Esophagus muscularis mucosa (tissue), 4 donors: Measurements from ENCODE around the gene RTN4IP1. TPM values are rescaled to one million over a fixed set of nuclear protein-coding genes. Genes with fewer than 3 reads are reported as not detected.
"Not testable (repeated sequence)": the region's sequence is repeated elsewhere in the genome, so short reads cannot be mapped to it uniquely, and the experiment has no call there.

Experiments used
- DNase-seq: peaks from one replicate; pipeline ENCODE4 v3.0.0-alpha.2; 2017; ENCODE audit errors: extremely low spot score
- H3K27ac ChIP-seq, 4 donors: fragments of 200-600 bp; sonication (generic); replicated peaks in 1 of 4; 1 replicate in 3 of 4; 2 replicates in 1 of 4; pipeline ENCODE4 v1.5.1; 2016 to 2019; ENCODE audit warnings: mild to moderate bottlenecking in 1 of 4
- H3K27me3 ChIP-seq, 4 donors: fragments of 200-600 bp; sonication (generic); one replicate each; pipeline versions ENCODE4 v1.5.1 to v1.6.0; 2016 to 2019
- H3K36me3 ChIP-seq, 4 donors: fragments of 200-600 bp; sonication (generic); one replicate each; pipeline ENCODE4 v1.5.1; 2016 to 2019
- H3K4me1 ChIP-seq, 4 donors: fragments of 200-600 bp; sonication (generic); one replicate each; pipeline ENCODE4 v1.5.1; 2016 to 2019
- H3K4me3 ChIP-seq, 4 donors: fragments of 200-600 bp; sonication (generic); 1 replicate in 2 of 4; 2 replicates in 2 of 4; pipeline ENCODE4 v1.5.1; 2016 to 2019; ENCODE audit warnings: mild to moderate bottlenecking in 4 of 4, moderate library complexity in 1 of 4
- H3K9me3 ChIP-seq, 4 donors: fragments of 200-600 bp; sonication (generic); 1 replicate in 3 of 4; 2 replicates in 1 of 4; pipeline ENCODE4 v1.5.1; 2016 to 2019
- EP300 ChIP-seq: sonication (generic); formaldehyde crosslinking; IDR thresholded peaks from one replicate; pipeline ENCODE4 v1.6.1; 2017; ENCODE audit warnings: antibody characterized with exemption
- POLR2A ChIP-seq: fragments of 450-650 bp; IDR thresholded peaks from one replicate; pipeline ENCODE4 v1.6.1; 2017; ENCODE audit warnings: antibody characterized with exemption, moderate library complexity, mild to moderate bottlenecking, low read depth
- POLR2AphosphoS5 ChIP-seq, 2 donors: sonication (generic); formaldehyde crosslinking; IDR thresholded peaks; one replicate each; pipeline ENCODE4 v1.6.1; 2017; ENCODE audit warnings: antibody characterized with exemption in 2 of 2
- WGBS: methylation state at CpG from one replicate; pipeline ENCODE4 v1.1.5; 2018; 5-methylcytosine and 5-hydroxymethylcytosine counted together
- intact Hi-C: fragments of 100-400 bp; cut with DNase I; formaldehyde crosslinking; loops from one replicate; pipeline ENCODE4 v1.15.1; 2023
- total RNA-seq, 4 donors: library from RNA; depleted of rRNA; stranded (reverse); fragments of >200 nt; gene quantifications; one replicate each; pipeline versions ENCODE4 v1.1.0 to v1.2.1, GENCODE V29; 2016
- TF ChIP-seq, protein P1 (sequence below), 3 experiments: fragments of 200-600 bp in 2 of 3; fragments of 450-650 bp in 1 of 3; sonication (generic) in 2 of 3; IDR thresholded peaks; one replicate each; pipeline ENCODE4 v1.5.1; 2017 to 2019; ENCODE audit warnings: antibody characterized with exemption in 3 of 3, mild to moderate bottlenecking in 2 of 3, moderate library complexity in 1 of 3

RTN4IP1 gene
- total RNA-seq, 4 donors from 2014 or later = 2.3 to 6.2 (median 4.9) TPM

- peak; percentile 86 for DNase-seq
- intact Hi-C loops = no loop called here
- H3K4me3 ChIP-seq = no peak overlapping the region
Observed at GRCh38 chr6:106560996-106561685, 68.2 kb downstream of the RTN4IP1 start.

GRCh38 chr6:106559659-106560058 is 69.6 kb downstream of the RTN4IP1 start:
- intact Hi-C loops, H3K9me3 ChIP-seq, H3K27me3 ChIP-seq, H3K4me3 ChIP-seq, H3K27ac ChIP-seq, H3K4me1 ChIP-seq: not testable (repeated sequence)
- DNase-seq = peak; percentile 37
- 85% methylated on average over 5 of the region's 5 CpGs for WGBS
- H3K36me3 ChIP-seq = peaks cover 0 to 21% (median 6%) of the 10 kb centered on the region in 4 donors

More at GRCh38 chr6:106560996-106561685, 68.2 kb downstream of the RTN4IP1 start:
- no peak overlapping the region for H3K27ac ChIP-seq
- WGBS = 88% methylated on average over 7 of the region's 7 CpGs
- H3K36me3 ChIP-seq = peaks cover 0 to 21% (median 6%) of the 10 kb centered on the region in 4 donors
- no peaks in the 10 kb centered on the region for H3K4me1 ChIP-seq
- H3K9me3 ChIP-seq = no peaks in the 10 kb centered on the region
- TF ChIP-seq POLR2AphosphoS5 (IDR thresholded peaks at IDR 0.05) (no peak), POLR2A (no peak), EP300 (no peak)
- TF ChIP-seq, protein P1, sequence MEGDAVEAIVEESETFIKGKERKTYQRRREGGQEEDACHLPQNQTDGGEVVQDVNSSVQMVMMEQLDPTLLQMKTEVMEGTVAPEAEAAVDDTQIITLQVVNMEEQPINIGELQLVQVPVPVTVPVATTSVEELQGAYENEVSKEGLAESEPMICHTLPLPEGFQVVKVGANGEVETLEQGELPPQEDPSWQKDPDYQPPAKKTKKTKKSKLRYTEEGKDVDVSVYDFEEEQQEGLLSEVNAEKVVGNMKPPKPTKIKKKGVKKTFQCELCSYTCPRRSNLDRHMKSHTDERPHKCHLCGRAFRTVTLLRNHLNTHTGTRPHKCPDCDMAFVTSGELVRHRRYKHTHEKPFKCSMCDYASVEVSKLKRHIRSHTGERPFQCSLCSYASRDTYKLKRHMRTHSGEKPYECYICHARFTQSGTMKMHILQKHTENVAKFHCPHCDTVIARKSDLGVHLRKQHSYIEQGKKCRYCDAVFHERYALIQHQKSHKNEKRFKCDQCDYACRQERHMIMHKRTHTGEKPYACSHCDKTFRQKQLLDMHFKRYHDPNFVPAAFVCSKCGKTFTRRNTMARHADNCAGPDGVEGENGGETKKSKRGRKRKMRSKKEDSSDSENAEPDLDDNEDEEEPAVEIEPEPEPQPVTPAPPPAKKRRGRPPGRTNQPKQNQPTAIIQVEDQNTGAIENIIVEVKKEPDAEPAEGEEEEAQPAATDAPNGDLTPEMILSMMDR (IDR thresholded peaks at IDR 0.05) = no peak
- no peaks in the 10 kb centered on the region for H3K27me3 ChIP-seq

DNA sequence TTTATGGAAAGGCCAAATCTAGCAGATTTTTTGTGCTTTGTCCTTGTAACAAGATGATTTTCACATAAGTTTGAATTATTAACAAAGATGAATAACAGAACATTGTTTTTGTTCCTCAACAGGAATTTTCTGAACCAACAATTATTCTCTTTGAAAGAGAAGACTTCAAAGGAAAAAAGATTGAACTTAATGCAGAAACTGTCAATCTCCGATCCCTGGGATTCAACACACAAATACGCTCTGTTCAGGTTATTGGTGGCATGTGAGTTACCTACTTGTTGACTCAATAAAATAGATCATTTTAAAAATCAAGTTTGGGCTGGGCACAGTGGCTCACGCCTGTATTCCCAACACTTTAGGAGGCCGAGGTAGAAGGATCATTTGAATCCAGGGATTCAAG is 70.9 kb downstream of the RTN4IP1 start:
- WGBS = 97% methylated on average over 4 of the region's 4 CpGs

GRCh38 chr6:106557837-106558236 is 71.5 kb downstream of the RTN4IP1 start:
- intact Hi-C loops = no loop called here
- H3K27ac ChIP-seq = no peak overlapping the region
- no peaks in the 10 kb centered on the region for H3K27me3 ChIP-seq
- WGBS = 59% methylated on average over 2 of the region's 2 CpGs
- no peaks in the 10 kb centered on the region for H3K4me1 ChIP-seq
- H3K36me3 ChIP-seq = peaks cover 0 to 25% (median 13%) of the 10 kb centered on the region in 4 donors
- no peak for DNase-seq
- TF ChIP-seq EP300 (no peak), POLR2A (no peak), POLR2AphosphoS5 (IDR thresholded peaks at IDR 0.05) (no peak)
- TF ChIP-seq, protein P1 (IDR thresholded peaks at IDR 0.05) = no peak
- no peak overlapping the region for H3K4me3 ChIP-seq
- no peaks in the 10 kb centered on the region for H3K9me3 ChIP-seq

More for the DNA sequence above, 70.9 kb downstream of the RTN4IP1 start:
- Histone ChIP-seq H3K27me3 (no peaks in the 10 kb centered on the region), H3K36me3 (peaks cover 0 to 25% (median 13%) of the 10 kb centered on the region in 4 donors), H3K4me1 (no peaks in the 10 kb centered on the region), H3K9me3 (no peaks in the 10 kb centered on the region), H3K27ac (no peak overlapping the region), H3K4me3 (no peak overlapping the region)
- DNase-seq = peak; percentile 37
- TF ChIP-seq POLR2A = no peak
- TF ChIP-seq, protein P1 (IDR thresholded peaks at IDR 0.05) = no peak
- TF ChIP-seq POLR2AphosphoS5 (IDR thresholded peaks at IDR 0.05) = no peak
- intact Hi-C loops = no loop called here

DNA sequence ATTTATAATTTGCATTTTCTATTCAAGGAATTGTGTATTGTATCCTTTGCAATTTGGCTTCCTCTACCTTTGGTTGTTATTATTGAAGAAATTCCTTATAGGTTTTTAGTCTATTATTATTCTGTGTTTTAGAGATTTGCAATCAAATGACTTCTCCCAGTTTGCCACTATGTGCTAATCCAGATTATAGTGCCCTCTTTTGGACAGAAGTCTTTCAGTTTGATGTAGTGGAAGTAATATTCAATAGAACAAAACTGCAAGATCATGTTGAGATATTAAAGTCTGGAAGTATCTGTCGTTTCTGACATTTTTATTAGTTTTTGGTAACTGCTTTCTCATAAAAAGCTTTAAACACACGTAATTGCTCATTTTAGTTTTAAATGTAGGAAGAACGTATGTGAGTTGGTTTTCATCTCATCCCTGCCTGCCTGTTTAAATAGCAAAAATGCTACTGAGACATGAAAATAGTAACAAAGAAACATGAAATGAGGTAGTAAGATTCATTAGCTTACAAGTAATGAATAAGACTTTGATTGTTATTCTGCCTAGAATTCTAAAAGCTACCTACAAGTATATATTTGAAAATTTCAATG is 72.8 kb downstream of the RTN4IP1 start:
- WGBS = 71% methylated on average over 3 of the region's 3 CpGs
- no peak for DNase-seq
- Histone ChIP-seq H3K9me3 (no peaks in the 10 kb centered on the region), H3K27ac (no peak overlapping the region), H3K27me3 (no peaks in the 10 kb centered on the region), H3K4me3 (no peak overlapping the region), H3K4me1 (no peaks in the 10 kb centered on the region), H3K36me3 (peaks cover 0 to 25% (median 13%) of the 10 kb centered on the region in 4 donors)
- intact Hi-C loops = no loop called here
- TF ChIP-seq, protein P1 (IDR thresholded peaks at IDR 0.05) = peak in 1 of 3 experiments; percentile 17
- TF ChIP-seq POLR2A (no peak), POLR2AphosphoS5 (IDR thresholded peaks at IDR 0.05) (no peak), EP300 (no peak)
